IPS-NIHi11 (cell line): ENCODE data around the gene FYCO1.
"Not testable (repeated sequence)": the region's sequence is repeated elsewhere in the genome, so short reads cannot be mapped to it uniquely, and the experiment has no call there.

Experiments
- DNase-seq: peaks from one replicate; pipeline ENCODE4 v3.0.0; 2012; ENCODE audit warnings: mixed read lengths, low spot score

The FYCO1 gene

GRCh38 chr3:46010519-46011113 lies 15.0 kb upstream of the FYCO1 start:
- DNase-seq = no peak

DNA sequence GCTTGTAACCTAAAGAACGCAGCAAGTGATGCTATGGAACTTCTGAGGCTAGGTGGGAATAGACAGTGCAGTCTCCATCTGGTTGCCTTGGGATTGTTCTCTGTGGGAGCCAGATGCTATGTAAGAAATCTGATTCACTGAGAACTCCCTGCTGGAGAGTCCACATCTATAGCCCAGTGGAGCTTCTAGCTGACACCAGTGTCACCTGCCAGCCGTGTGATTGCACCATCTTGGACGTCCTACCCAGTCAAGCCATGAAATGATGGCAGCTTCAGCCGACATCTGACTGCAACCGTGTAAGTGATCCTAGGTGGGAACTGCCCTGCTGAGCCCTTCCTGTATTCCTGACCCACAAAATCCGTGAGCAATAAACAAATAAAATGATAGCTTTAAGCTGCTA lies 12.4 kb upstream of the FYCO1 start:
- no peak for DNase-seq

GRCh38 chr3:46007280-46007679 lies 11.7 kb upstream of the FYCO1 start:
- no peak for DNase-seq

- DNase-seq = no peak
These were observed 10.8 kb upstream of the FYCO1 start for GRCh38 chr3:46006238-46007032.

DNA sequence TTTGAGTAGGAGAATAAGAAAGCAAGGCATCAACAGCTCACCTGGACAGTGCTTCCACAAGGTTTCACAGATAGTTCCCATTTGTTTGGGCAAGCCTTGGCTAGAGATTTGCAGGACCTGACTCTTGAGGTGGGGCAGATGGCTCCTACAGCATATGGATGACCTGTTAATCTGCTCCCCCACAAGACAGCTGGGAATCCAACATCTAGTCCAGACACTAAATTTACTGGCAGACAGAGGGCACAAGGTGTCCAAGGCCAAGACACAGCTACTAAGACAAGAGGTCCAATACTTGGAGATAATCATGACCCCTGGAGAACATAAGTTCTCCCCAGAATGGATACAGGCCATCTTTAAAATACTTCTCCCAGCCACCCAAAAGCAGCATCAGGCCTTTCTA lies 8.1 kb upstream of the FYCO1 start:
- DNase-seq = not testable (repeated sequence)

DNA sequence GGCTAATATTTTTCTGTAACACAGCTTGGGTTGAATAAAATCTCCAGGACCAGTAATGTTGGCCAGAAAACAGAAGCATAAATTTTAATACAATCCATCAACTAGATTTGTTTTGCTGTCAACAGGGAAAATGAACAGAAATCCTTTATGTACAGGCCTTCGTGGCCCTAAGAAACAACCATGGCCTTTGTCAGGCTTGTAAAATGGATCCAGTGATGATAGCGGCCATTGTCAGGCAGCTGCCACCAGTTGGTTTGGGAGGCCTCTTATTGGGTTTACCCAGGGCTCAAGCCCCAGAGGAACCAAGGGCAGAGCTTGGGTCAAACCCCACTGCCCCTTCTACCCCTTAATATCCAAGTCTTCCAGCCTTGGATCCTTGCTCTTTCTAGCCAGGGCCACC lies 5.6 kb upstream of the FYCO1 start:
- DNase-seq = no peak

DNA sequence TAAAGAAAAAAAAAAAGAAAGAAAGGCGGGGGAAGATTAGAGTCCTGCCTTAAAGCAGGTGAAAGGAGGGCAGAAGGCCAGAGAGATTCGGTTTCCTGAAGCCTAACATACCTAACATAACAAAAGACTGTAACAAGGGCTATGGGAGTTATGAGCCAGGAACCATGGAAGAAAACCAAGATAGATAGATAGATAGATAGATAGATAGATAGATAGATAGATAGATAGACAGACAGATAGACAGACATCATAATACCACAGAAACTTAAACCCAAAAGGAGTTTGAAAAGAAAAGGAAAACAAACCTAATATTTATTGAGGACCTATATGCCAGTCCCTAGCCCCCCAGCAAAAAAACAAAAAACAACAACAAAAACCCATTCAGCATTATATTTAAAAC lies 2.3 kb upstream of the FYCO1 start:
- no peak for DNase-seq

DNA sequence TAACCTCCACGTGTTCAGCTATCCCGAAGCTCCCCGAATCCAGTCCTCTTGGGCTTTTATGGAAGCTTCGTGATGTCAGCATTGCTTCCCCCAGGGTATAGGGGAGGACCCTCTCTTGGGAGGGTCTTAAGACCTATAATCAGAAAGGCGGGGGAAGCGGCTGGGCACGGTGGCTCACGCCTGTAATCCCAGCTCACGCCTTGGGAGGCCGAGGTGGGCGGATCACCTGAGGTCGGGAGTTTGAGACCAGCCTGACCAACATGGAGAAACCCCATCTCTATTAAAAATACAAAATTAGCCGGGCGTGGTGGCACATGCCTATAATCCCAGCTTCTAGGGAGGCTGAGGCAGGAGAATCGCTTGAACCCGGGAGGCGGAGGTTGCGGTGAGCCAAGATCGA lies 1.9 kb upstream of the FYCO1 start:
- DNase-seq = not testable (repeated sequence)

DNA sequence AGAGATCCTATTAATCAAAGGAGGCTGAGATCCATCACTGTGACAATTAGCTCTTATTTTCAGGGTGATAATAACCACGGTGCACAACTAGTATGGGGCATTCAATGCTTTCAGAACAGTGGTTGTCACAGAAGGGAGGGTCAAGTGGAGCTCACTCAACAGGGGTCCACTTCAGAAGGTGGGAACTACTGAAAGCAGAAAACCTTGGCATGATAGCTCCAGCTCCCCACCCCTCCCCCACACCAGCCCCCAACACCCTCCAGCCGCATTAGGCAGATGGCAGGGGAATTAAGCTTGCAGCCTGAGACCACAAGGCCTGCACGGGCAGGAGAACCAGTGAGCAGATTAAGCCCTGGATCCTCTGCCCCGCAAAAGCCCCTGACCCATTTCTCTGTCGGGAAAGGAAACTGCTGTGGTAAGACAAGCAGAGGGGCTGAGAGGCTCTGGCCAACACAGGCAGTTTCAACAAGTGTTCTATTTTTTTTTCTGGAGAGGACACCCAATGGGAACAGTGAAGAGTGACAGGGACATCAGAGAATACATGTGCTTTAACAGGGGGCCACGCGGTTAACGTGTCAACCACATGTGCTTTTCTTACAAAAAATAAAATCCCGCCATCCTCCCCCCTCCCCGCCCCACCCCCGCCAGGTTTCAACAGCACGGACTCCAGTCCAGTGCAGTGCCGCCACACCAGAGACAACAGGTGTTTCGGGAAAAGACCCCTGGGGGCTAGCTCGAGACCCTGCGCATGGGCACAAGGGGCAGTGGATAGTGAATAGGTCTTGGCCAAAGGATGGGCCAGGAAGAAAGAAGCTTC lies 997 bp downstream of the FYCO1 start:
- DNase-seq = peak; percentile 46

GRCh38 chr3:45993421-45994027 lies 2.1 kb downstream of the FYCO1 start:
- DNase-seq = no peak

GRCh38 chr3:45992821-45993221 lies 2.8 kb downstream of the FYCO1 start:
- no peak for DNase-seq

GRCh38 chr3:45992133-45992729 lies 3.4 kb downstream of the FYCO1 start:
- peak; percentile 28 for DNase-seq

DNA sequence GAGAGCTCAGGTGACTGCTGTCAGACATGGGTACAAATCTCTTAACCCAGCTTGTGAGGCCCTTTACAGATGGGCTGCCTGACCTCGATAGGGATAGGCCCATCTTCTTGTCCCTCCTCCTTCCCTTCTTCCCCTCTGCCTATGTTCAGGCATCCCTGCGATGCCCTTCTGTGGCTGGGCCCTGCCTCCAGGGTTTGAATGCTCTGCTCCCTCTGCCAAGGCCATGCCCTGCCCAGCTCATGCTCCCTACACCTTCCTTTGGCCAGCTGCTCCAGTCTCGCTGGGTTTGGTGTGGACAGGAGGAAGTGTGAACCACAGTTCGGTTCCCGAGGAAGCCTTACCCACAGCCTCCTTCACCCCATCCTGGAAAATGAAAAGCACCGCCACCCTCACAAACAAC lies 4.3 kb downstream of the FYCO1 start:
- no peak for DNase-seq

- no peak for DNase-seq
These were observed 5.4 kb downstream of the FYCO1 start for GRCh38 chr3:45990181-45990580.

DNA sequence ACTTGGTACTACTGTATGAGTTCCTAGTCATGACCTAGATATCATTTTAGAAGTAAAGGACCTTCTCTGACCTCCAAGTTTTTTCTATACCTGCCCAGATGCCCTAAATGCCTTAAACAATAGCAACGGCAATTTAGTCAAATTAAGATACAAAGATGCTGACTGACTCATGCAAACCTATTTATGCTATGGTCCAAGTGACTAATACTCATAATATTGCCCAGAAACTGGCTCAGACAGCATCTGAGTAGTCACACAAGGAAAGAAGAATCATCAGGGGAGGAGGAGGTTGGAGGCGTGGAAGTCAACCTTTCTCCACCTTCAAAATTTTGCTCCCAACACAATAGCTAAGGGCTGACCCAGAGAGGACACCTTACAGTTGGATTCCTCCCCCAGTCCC lies 6.8 kb downstream of the FYCO1 start:
- DNase-seq = no peak

DNA sequence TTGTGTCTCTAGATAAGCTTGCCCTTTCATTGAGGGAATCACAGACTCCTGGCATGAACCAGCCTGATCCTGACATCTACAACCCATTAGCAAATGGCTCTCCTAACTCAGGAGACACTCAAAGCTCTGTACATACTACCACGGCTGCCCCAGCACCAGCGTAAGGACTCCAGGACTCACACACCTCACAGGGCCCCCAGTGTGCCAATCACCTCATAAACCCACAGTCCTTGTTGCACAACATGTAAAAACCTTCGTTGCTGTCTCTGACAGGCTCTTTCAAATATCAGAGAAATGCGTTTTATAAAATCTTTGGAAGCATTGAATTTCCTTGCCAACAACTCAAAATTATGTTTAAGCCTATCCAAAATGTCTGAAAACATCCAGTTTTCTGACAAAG lies 7.3 kb downstream of the FYCO1 start:
- no peak for DNase-seq

GRCh38 chr3:45987368-45988291 lies 8.0 kb downstream of the FYCO1 start:
- DNase-seq = no peak

GRCh38 chr3:45986303-45986982 lies 9.2 kb downstream of the FYCO1 start:
- DNase-seq = no peak

GRCh38 chr3:45985532-45986302 lies 9.9 kb downstream of the FYCO1 start:
- no peak for DNase-seq
